Astrocyte (in vitro differentiated cells and primary cell): Measurements from ENCODE around the gene CHN2. TPM values are rescaled to one million over a fixed set of nuclear protein-coding genes. Genes with fewer than 3 reads are reported as not detected.

ENCODE experiments used
- DNase-seq: peaks from one replicate; pipeline ENCODE4 v3.0.0-alpha.2; 2010; ENCODE audit warnings: low read depth
- FAIRE-seq: peaks from 2 replicates; lab custom pipeline; 2011; peaks lifted over from hg19 to GRCh38; lab: Jason Lieb, UNC
- H2AFZ ChIP-seq: 2 replicates; pipeline ENCODE4 v1.6.0; 2012; ENCODE audit warnings: low read depth, low read length, inconsistent platforms
- H3K27ac ChIP-seq: 2 replicates; pipeline ENCODE4 v1.5.1; 2011; ENCODE audit warnings: low read depth, low read length, inconsistent platforms
- H3K27me3 ChIP-seq: 2 replicates; pipeline ENCODE4 v1.6.0; 2011; ENCODE audit warnings: low read length, inconsistent platforms; ENCODE audit not compliant: insufficient read depth
- H3K36me3 ChIP-seq: 2 replicates; pipeline ENCODE4 v1.5.1; 2011; ENCODE audit warnings: low read length, inconsistent platforms; ENCODE audit not compliant: insufficient read depth
- H3K4me1 ChIP-seq: 2 replicates; pipeline ENCODE4 v1.5.1; 2011; ENCODE audit warnings: low read length, inconsistent platforms; ENCODE audit not compliant: insufficient read depth
- H3K4me2 ChIP-seq: 2 replicates; pipeline ENCODE4 v1.6.0; 2012; ENCODE audit warnings: low read length, inconsistent platforms
- H3K4me3 ChIP-seq: 2 replicates; pipeline ENCODE4 v1.5.1; 2011; ENCODE audit warnings: low read depth, mild to moderate bottlenecking, low read length, inconsistent platforms; ENCODE audit not compliant: insufficient read depth
- H3K79me2 ChIP-seq: 2 replicates; pipeline ENCODE4 v1.6.0; 2012; ENCODE audit warnings: mild to moderate bottlenecking, low read length, inconsistent platforms; ENCODE audit not compliant: insufficient read depth
- H3K9ac ChIP-seq: 2 replicates; pipeline ENCODE4 v1.6.0; 2012; ENCODE audit warnings: mild to moderate bottlenecking, low read length, inconsistent platforms
- H3K9me3 ChIP-seq: 2 replicates; pipeline ENCODE4 v1.5.1; 2012; ENCODE audit warnings: low read depth, mild to moderate bottlenecking, low read length, inconsistent platforms; ENCODE audit not compliant: insufficient read depth
- H4K20me1 ChIP-seq: 2 replicates; pipeline ENCODE4 v1.6.0; 2012; ENCODE audit warnings: low read length, inconsistent platforms; ENCODE audit not compliant: insufficient read depth
- H3K27ac Mint-ChIP-seq: one replicate; pipeline ENCODE4 v1.8.0; 2021; ENCODE audit warnings: mild to moderate bottlenecking, mixed read lengths; ENCODE audit not compliant: unreplicated experiment
- H3K27me3 Mint-ChIP-seq: one replicate; pipeline ENCODE4 v1.8.0; 2021; ENCODE audit warnings: low read depth, mixed read lengths; ENCODE audit not compliant: unreplicated experiment
- H3K36me3 Mint-ChIP-seq: one replicate; pipeline ENCODE4 v1.8.0; 2021; ENCODE audit warnings: low read depth, mixed read lengths; ENCODE audit not compliant: unreplicated experiment
- H3K4me1 Mint-ChIP-seq: one replicate; pipeline ENCODE4 v1.8.0; 2021; ENCODE audit warnings: low read depth, mixed read lengths; ENCODE audit not compliant: unreplicated experiment
- H3K4me3 Mint-ChIP-seq: one replicate; pipeline ENCODE4 v1.8.0; 2021; ENCODE audit warnings: mild to moderate bottlenecking, moderate library complexity, mixed read lengths; ENCODE audit not compliant: unreplicated experiment
- H3K9me3 Mint-ChIP-seq: one replicate; pipeline ENCODE4 v1.8.0; 2021; ENCODE audit warnings: mild to moderate bottlenecking, mixed read lengths; ENCODE audit not compliant: unreplicated experiment
- CTCF ChIP-seq: IDR thresholded peaks from 2 replicates; pipeline ENCODE4 v1.5.1; 2011; ENCODE audit warnings: low read depth, mild to moderate bottlenecking, inconsistent platforms, low read length, moderate library complexity; ENCODE audit not compliant: insufficient read depth
- EZH2 ChIP-seq: IDR thresholded peaks from 2 replicates; pipeline ENCODE4 v1.6.1; 2012; ENCODE audit warnings: mild to moderate bottlenecking, low read length, inconsistent platforms; ENCODE audit not compliant: insufficient read depth
- total RNA-seq: library from RNA; stranded (reverse); gene quantifications from 2 replicates; pipeline ENCODE4 v1.2.1, GENCODE V29; 2021

Gene CHN2
- total RNA-seq, 1 donor from 2014 or later, result 2.5 TPM

DNA sequence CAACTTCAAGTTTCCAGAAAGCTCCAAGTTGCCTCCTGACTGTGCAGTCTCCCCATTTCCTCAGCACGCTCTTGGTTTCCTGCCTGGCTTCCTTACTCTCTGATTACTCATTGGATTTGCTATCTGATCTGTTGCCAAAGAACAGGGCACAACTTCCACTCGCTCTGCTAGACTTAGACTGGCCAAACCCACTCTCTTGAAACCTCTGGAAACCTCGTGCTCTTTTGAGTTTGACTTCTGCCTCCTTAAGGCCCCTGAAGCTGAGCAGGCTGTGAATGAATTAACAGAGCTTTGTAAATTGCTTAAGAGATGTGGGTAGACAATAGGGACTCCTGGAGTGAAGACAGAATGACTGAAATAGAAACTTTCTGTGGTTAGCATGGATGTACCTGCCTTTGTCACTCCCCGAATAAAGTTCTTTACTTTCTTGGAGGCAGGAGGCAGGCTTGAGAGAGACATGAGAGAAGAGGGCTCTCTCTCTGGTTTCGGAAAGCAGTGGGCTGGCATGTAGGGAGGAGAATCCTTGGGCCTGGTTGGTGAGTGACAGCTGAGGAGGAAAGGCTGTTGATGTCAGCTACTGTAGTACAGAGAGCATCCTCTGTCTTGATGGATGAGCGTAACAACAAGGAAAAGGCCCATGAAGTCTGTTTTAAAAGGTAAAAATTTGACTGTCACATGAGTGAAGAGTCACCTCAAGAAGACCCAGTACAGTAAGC lies 70.8 kb downstream of the CHN2 start:
- Mint-ChIP-seq H3K9me3 (peaks cover 8% of the 10 kb centered on the region), H3K27ac (no peak overlapping the region), H3K36me3 (peaks cover 7% of the 10 kb centered on the region), H3K4me1 (peaks cover 7% of the 10 kb centered on the region), H3K4me3 (no peak overlapping the region), H3K27me3 (no peaks in the 10 kb centered on the region)
- Histone ChIP-seq H3K4me2 (peak overlapping the region; percentile 12), H3K4me1 (no peaks in the 10 kb centered on the region), H3K27me3 (no peaks in the 10 kb centered on the region), H3K27ac (no peak overlapping the region), H2AFZ (no peak overlapping the region), H3K79me2 (no peaks in the 10 kb centered on the region), H3K9me3 (no peaks in the 10 kb centered on the region), H3K9ac (no peak overlapping the region), H4K20me1 (no peaks in the 10 kb centered on the region), H3K36me3 (no peaks in the 10 kb centered on the region), H3K4me3 (no peak overlapping the region)
- DNase-seq, result peak; percentile 49
- no peak for TF ChIP-seq CTCF
- TF ChIP-seq EZH2, result no peak
- FAIRE-seq, result no peak

- no peaks in the 10 kb centered on the region for H3K9me3 ChIP-seq
- Mint-ChIP-seq H3K4me1 (peaks cover 7% of the 10 kb centered on the region), H3K4me3 (no peak overlapping the region), H3K9me3 (no peaks in the 10 kb centered on the region), H3K27ac (no peak overlapping the region), H3K27me3 (peaks cover 4% of the 10 kb centered on the region), H3K36me3 (no peaks in the 10 kb centered on the region)
- FAIRE-seq (no peak), DNase-seq (no peak)
- no peaks in the 10 kb centered on the region for H3K36me3 ChIP-seq
- no peaks in the 10 kb centered on the region for H4K20me1 ChIP-seq
- no peak overlapping the region for H2AFZ ChIP-seq
- H3K4me1 ChIP-seq, result peaks cover 7% of the 10 kb centered on the region
- H3K27me3 ChIP-seq, result peaks cover 2% of the 10 kb centered on the region
- H3K27ac ChIP-seq, result no peak overlapping the region
- no peak overlapping the region for H3K4me2 ChIP-seq
- TF ChIP-seq CTCF (no peak), EZH2 (no peak)
- H3K79me2 ChIP-seq, result no peaks in the 10 kb centered on the region
- H3K4me3 ChIP-seq, result no peak overlapping the region
- no peak overlapping the region for H3K9ac ChIP-seq
These were observed 75.4 kb downstream of the CHN2 start for GRCh38 chr7:29269935-29270334.
